Choroid plexus epithelial cell (primary cell): ENCODE measurements around the gene KCNQ4.

Experiments
- DNase-seq: peaks from one replicate; pipeline ENCODE4 v3.0.0-alpha.2; 2010; ENCODE audit warnings: low read depth
- H3K4me3 ChIP-seq: 2 replicates; pipeline ENCODE4 v1.5.1; 2011; ENCODE audit warnings: low read depth, mild to moderate bottlenecking, control low read depth, low read length, moderate library complexity
- CTCF ChIP-seq: conservative IDR thresholded peaks from 2 replicates; pipeline ENCODE4 v1.5.1; 2011; ENCODE audit warnings: low read depth, mild to moderate bottlenecking, control low read depth, inconsistent platforms, low read length, moderate library complexity

Gene KCNQ4

DNA sequence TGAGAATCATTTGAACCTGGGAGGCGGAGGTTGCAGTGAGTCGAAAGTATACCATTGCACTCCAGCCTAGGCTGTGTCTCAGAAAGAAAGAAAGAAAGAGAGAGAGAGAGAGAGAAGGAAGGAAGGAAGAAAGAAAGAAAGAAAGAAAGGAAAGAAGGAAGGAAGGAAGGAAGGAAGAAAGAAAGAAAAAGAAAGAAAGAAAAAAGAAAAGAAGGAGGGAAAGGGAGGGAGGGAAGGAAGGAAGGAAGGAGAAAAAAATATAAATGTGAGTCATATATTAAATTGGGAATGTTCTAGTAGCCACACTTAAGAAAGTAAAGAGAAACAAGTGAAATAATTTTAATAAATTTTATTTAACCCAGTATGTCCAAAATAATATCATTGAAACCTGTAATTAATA, 95.3 kb downstream of the KCNQ4 start:
- TF ChIP-seq CTCF: no peak
- DNase-seq: no peak

DNA sequence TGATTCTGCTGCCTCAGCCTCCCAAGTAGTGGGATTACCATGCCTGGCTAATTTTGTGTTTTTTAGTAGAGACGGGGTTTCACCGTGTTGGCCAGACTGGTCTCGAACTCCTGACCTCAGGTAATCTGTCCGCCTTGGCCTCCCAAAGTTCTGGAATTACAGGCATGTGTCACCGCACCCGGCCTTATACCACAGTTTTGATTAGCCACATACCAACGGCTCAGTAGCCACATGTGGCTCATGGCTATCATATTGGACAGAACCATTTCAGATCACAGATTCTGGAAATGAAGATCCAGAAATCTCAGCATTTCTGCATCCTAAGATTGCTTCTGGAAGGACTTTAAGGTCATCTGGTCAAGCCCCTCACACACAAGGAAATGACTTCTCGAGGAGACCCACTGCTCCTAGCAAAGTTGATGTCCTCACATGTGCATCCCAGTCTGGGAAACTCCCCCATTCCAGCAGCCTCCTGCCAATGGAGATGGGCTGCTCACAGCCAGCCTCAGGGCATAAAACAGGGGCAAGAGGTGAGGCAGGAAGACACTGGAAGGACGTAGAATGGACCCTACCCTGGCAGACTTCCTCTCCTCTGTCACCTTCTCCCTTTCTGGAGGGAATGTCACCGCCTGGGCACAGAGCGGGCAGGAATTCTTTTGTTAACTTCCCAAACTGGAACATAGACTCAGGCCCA, 96.0 kb downstream of the KCNQ4 start:
- no peak for DNase-seq
- no peak overlapping the region for H3K4me3 ChIP-seq
- no peak for TF ChIP-seq CTCF

More for the DNA sequence above, 95.3 kb downstream of the KCNQ4 start:
- no peak overlapping the region for H3K4me3 ChIP-seq

GRCh38 chr1:40880813-40881549, 97.4 kb downstream of the KCNQ4 start:
- no peak for TF ChIP-seq CTCF
- no peak overlapping the region for H3K4me3 ChIP-seq
- no peak for DNase-seq

DNA sequence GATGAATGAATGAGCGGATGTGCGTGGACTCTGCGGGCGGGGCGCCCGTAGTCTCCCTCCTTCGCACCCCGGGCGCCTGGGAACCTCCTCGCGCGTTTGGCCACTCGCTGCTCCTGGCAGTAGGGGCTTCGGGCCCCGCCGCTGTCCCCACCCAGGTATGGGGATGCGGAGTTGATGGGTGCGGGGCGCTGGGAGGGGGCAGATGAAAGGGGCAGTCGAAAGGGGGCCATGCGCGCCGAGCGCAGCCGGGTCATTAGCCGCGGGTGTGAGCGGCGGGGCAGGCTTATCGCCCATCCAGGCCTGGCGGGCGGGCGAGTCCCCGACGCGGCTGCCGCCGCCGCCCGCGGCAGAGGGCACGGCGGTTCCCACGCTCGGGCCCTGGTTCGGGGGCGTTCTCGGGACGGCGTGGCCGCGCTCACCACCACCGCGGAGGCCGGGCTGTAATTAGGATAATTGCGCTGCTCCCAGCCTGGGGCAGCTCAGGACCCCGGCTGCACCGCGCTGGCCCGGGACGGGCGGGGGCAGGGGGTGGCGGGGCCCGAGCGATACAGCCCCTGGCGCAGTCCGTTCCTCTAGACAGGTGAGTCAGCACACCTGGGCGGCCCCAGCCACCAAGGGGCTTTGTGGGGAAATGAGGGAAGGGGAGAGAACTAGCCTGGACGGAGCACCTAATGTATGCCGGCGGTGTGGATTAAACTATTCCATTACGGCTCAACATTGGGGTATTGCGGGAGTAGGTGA, 100.6 kb downstream of the KCNQ4 start:
- no peak for DNase-seq
- H3K4me3 ChIP-seq: peak overlapping the region; percentile 46
- no peak for TF ChIP-seq CTCF

DNA sequence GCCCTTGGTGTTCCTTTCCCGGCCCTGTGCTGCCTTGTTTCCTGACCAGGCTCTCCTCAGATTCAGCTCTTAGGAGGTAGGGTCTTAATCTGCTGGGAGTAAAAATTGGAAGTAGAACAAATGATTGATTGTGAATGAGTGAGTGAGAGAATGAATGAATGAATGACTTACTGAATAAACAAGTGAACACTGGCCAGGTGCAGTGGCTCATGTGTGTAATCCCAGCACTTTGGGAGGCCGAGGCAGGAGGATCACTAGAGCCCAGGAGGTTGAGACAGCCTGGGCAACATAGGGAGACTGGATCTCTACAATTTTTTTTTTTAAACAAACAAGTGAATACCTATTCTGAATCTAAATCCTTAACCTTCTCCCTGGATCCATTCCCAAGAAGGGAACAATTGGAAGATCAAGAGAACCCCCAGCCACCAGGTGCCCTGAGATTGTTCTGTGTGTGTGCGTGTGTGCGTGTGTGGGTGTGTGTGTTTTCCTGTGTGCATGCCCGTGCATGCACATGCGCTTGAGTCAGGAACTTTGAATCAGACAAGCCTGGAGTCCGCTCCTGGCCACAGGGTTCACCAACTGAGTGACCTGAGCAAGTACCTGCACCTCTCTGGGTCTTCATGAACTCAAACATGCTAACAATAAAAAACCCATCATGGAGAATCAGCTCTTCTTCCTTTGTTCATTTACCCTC, 102.9 kb downstream of the KCNQ4 start:
- no peak overlapping the region for H3K4me3 ChIP-seq
- DNase-seq: no peak
- TF ChIP-seq CTCF: no peak

- DNase-seq: no peak
- no peak overlapping the region for H3K4me3 ChIP-seq
- no peak for TF ChIP-seq CTCF
Observed at GRCh38 chr1:40887012-40887378, 103.4 kb downstream of the KCNQ4 start.
